OCI-LY3 (cell line): Measurements from ENCODE around the gene FGD5.

Experiments
- EZH2phosphoT487 ChIP-seq: fragments of 200-600 bp; shearing (Covaris generic); IDR thresholded peaks from 2 replicates; pipeline ENCODE4 v1.6.1; 2018; ENCODE audit warnings: antibody characterized with exemption, mixed run types, low read depth
- TF ChIP-seq, protein P1 (sequence below): fragments of 200-600, 300-600 bp; sonication (generic); IDR thresholded peaks from 2 replicates; pipeline ENCODE4 v1.5.1; 2014; ENCODE audit warnings: antibody characterized with exemption, low read length, low read depth

DNA sequence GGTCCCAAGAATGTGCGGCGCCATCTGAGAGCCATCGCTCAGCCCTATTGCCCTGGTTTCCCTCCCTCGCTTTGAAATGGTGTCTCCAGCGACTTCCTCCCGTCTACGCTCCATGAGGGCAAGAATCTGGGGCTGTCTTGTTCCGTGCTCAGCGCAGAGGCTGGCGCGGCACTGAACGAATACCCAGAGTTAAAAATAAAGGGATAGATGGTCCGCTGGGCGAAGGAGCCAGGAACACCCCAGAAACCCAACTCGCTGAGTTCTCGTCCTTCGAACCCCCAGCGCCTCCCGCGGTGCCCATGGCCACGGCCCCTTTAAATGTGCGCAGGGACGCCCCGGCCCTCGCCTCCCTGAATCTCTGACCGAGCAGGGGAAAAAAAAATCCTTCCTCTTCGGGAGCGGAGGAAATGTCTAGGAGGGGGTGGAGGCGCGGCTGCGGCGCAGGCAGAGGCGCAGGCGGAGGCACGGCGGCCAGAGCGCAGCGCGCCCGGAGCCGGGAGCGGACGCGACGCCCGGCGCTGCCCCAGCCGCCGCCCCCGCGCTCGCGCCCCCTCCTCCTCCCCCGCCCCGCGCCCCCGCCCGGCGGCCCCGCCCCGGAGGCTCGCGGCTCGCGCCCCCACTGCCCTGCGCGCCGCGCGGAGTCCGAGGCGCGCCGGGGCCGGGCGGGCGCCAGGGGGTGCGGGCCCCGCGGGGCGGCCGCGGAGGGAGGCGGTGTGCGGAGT is 8.5 kb upstream of the FGD5 start:
- TF ChIP-seq, protein P1, sequence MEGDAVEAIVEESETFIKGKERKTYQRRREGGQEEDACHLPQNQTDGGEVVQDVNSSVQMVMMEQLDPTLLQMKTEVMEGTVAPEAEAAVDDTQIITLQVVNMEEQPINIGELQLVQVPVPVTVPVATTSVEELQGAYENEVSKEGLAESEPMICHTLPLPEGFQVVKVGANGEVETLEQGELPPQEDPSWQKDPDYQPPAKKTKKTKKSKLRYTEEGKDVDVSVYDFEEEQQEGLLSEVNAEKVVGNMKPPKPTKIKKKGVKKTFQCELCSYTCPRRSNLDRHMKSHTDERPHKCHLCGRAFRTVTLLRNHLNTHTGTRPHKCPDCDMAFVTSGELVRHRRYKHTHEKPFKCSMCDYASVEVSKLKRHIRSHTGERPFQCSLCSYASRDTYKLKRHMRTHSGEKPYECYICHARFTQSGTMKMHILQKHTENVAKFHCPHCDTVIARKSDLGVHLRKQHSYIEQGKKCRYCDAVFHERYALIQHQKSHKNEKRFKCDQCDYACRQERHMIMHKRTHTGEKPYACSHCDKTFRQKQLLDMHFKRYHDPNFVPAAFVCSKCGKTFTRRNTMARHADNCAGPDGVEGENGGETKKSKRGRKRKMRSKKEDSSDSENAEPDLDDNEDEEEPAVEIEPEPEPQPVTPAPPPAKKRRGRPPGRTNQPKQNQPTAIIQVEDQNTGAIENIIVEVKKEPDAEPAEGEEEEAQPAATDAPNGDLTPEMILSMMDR, result no peak
- TF ChIP-seq EZH2phosphoT487, result no peak
